Vagina (tissue), 2 donors: ENCODE data around the gene SHOC1.

Experiments used
- POLR2A ChIP-seq, 2 donors: fragments of 450-650 bp; IDR thresholded peaks; one replicate each; pipeline ENCODE4 v1.6.1; 2017; ENCODE audit warnings: antibody characterized with exemption in 2 of 2, mild to moderate bottlenecking in 2 of 2, moderate library complexity in 2 of 2
- POLR2AphosphoS5 ChIP-seq, 2 donors: sonication (generic); formaldehyde crosslinking; IDR thresholded peaks; one replicate each; pipeline ENCODE4 v1.9.0; 2017; ENCODE audit warnings: antibody characterized with exemption in 2 of 2, mild to moderate bottlenecking in 2 of 2, low read depth in 1 of 2; ENCODE audit not compliant: insufficient read depth in 1 of 2
- TF ChIP-seq, protein P1 (sequence below), 3 experiments: fragments of 450-650 bp in 2 of 3; fragments of 200-600 bp in 1 of 3; sonication (generic) in 1 of 3; IDR thresholded peaks; one replicate each; pipeline ENCODE4 v1.5.1; 2017 to 2019; ENCODE audit warnings: antibody characterized with exemption in 3 of 3, mild to moderate bottlenecking in 2 of 3, moderate library complexity in 2 of 3

DNA sequence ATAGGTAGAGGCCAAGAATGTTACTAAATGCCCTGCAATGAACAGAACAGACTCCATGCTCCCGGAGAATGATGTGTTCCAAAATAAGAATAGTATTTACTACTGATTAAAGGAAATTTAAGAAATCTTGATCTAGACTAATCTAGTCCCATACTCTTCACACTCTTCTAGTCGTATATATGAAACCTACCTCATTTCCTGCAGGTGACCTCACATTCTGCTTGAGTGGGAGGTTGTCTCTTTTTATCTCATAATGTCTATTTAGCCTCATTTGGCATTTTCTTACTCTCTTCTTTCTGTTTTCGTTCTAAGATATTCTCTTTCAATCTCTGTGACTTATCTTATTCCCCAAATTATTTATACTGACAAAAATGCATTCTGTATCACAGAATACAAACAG lies 9.2 kb upstream of the SHOC1 start:
- TF ChIP-seq, protein P1, sequence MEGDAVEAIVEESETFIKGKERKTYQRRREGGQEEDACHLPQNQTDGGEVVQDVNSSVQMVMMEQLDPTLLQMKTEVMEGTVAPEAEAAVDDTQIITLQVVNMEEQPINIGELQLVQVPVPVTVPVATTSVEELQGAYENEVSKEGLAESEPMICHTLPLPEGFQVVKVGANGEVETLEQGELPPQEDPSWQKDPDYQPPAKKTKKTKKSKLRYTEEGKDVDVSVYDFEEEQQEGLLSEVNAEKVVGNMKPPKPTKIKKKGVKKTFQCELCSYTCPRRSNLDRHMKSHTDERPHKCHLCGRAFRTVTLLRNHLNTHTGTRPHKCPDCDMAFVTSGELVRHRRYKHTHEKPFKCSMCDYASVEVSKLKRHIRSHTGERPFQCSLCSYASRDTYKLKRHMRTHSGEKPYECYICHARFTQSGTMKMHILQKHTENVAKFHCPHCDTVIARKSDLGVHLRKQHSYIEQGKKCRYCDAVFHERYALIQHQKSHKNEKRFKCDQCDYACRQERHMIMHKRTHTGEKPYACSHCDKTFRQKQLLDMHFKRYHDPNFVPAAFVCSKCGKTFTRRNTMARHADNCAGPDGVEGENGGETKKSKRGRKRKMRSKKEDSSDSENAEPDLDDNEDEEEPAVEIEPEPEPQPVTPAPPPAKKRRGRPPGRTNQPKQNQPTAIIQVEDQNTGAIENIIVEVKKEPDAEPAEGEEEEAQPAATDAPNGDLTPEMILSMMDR (IDR thresholded peaks at IDR 0.05): no peak
- TF ChIP-seq POLR2AphosphoS5 (IDR thresholded peaks at IDR 0.05; ENCODE audit: insufficient read depth in 1 of 2, low read depth in 1 of 2) (no peak), POLR2A (IDR thresholded peaks at IDR 0.05) (no peak)
